ENCODE results near the gene PARD3B.

Gene PARD3B

DNA sequence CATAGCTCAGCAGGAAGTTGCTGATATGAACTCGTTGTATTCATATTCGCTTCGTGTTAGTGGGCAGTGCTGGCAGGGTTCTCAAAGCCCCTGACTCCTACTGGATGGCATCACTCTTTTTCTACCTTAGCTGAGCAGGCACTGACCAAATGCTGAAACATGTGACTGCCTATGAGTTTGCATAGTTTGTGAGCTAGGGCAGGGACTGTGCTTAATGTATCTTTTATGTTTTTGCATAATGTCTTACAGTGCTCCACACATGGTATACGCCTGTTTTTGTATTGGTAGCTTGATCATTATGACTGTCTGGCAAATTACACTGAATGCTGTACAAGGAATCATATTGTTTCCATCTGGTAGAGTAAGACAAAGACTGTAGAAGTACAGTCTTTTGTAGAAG lies 305.3 kb downstream of the PARD3B start:
- DNase-seq: no peak

DNA sequence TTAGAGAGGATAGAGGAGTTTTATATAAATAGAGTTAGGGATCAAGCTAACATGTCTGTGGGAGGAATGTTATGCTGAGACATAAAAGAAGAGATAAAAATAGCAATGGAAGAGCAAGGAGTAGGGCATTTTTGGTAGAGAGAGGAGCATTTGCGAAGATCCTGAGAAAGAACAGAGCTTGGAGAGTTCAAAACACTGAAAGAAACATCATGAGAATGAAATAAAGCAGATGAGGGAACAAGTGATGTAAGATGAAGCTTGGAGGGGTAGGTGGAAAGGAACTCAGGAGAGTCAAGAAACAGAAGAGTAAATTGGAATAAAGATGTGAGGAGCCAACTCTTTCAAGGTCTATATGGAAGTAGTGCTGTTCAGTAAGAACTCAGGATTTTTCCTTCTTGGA lies 308.6 kb downstream of the PARD3B start:
- no peak for DNase-seq

GRCh38 chr2:204860274-204860673 lies 315.0 kb downstream of the PARD3B start:
- no peak for DNase-seq

DNA sequence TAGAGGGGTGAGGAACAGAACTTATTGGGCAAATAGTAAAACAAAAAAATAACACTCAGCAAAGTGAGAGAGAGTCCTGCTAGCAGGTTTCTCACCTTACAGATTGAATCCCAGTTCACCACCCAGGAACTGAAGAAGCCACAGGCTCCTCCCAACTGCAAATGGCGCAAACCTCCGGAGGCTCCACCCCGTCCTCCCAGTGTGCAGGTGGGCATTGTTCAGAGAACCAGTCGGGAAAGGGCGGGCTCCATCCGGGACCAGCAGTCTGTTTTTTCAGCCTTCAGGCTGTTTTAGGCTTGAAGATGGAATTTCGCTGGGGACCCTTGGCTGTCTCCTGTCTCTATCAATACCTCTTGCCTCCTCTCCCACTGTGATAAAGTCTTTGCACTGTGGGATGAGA lies 317.5 kb downstream of the PARD3B start:
- DNase-seq: no peak

- no peak for DNase-seq
These were observed 318.1 kb downstream of the PARD3B start for GRCh38 chr2:204863336-204863735.

GRCh38 chr2:204869132-204869823 lies 324.0 kb downstream of the PARD3B start:
- DNase-seq: no peak

GRCh38 chr2:204870053-204870452 lies 324.8 kb downstream of the PARD3B start:
- DNase-seq: no peak

DNA sequence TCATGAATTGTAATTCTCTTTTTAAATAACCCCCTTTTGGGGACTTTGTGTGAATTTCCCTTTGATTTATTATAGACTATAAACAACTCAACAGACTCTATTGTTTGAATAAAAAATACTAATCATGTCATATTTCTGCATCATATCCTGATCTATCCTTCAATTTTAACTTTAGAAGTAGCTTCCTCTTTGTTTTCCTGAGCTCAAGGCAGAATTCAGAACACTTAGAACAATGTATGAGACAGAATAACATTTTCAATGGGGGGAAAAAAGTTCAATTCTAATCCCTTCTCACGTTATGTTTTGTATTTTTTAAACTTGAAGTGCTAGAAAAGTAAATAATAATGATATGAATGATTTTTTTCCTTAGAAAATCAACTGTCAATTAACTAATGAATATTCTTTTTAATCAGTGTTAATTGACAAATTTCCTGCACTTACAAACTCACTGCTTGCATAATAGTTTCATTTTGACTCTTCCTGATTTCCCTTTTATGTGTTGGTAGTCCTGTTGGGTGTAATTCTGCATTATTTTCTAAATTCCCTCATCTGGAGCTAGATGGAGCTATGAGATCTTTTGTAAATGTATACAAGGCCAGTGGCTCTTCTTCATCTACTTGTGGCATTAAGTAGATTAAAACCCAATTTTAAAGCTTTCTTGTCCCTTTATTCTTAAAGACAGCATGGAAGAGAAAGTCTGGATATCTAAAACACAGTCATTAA lies 326.1 kb downstream of the PARD3B start:
- no peak for DNase-seq

DNA sequence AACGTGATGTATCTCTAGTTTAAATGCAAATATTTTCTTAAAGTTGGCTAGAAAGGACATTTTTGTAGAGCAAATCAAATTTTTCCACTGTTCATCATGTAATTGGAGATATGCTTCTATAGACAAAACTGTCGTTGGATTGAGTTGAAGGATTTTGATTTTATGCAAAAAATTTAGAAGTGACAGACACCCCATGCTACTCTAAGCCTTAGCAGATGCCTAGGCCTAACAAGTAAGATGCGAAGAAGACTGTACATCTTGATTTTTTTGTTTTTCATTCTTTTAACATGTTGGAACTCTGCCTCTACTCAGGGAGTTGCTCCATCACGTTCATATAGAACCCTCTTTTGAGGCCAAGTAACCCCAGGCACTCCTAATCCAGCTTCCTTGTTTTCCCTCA lies 331.0 kb downstream of the PARD3B start:
- DNase-seq: no peak

- no peak for DNase-seq
These were observed 332.4 kb downstream of the PARD3B start for GRCh38 chr2:204877691-204878090.

GRCh38 chr2:204880928-204881327 lies 335.7 kb downstream of the PARD3B start:
- DNase-seq: no peak

DNA sequence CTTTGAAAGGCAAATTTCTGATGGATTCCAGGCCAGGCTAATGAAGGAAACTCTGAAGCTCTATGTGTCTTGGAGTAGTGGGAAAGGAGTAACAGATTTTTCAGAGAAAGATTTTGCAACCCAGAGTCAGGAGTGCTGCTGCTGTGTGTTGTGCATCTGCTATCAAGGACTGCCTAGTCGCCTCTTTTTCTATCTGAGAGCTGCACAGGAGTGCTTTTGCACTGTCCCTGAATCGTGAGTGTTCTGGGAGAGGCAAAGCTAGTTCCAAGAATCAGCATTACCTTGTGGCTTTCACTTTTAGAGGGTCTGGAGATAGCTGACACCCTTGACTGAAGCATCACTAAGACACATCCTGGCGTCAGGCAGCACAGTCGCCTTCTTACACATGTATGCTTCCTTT lies 336.4 kb downstream of the PARD3B start:
- DNase-seq: no peak

GRCh38 chr2:204885747-204886146 lies 340.5 kb downstream of the PARD3B start:
- no peak for DNase-seq

- DNase-seq: no peak
These were observed 341.4 kb downstream of the PARD3B start for GRCh38 chr2:204886713-204887112.

- DNase-seq: no peak
These were observed 342.9 kb downstream of the PARD3B start for GRCh38 chr2:204888222-204888621.

DNA sequence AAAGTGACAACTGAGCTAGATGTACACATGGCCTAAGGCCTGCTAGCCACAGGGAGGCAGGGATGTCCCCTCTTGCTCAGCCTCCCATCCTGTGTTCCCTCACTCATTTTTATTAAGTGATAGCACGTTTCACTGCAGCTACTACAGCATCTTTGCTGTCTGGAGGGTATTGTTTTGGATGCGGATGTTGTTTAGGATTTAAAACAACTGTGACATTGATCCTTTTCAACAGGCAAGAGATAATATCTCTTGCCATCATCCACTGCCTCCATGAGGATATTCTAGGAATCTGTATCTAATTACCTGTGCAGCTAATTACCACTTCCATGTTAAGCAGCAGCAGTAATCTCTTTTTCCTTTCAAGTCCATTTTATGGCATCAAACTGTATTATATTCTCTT lies 345.4 kb downstream of the PARD3B start:
- DNase-seq: no peak

DNA sequence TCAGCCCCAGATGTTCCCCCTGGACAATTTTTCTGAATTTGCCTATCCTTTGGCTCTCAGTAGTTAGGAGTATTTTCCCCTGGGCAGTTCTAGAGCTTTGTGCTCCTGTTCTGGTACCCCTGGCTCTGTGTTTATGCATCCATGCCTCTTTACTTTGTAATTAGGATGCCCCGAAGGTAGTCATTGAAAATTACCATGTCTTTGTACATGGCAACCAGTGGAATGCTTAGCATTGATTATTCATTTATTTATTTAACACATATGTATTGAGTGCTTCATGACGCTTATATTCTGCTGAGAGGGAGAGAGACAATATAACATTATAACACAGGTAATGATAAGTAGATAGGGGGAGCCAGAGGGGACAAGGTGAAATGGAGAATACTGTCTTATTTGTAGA lies 346.5 kb downstream of the PARD3B start:
- no peak for DNase-seq

DNA sequence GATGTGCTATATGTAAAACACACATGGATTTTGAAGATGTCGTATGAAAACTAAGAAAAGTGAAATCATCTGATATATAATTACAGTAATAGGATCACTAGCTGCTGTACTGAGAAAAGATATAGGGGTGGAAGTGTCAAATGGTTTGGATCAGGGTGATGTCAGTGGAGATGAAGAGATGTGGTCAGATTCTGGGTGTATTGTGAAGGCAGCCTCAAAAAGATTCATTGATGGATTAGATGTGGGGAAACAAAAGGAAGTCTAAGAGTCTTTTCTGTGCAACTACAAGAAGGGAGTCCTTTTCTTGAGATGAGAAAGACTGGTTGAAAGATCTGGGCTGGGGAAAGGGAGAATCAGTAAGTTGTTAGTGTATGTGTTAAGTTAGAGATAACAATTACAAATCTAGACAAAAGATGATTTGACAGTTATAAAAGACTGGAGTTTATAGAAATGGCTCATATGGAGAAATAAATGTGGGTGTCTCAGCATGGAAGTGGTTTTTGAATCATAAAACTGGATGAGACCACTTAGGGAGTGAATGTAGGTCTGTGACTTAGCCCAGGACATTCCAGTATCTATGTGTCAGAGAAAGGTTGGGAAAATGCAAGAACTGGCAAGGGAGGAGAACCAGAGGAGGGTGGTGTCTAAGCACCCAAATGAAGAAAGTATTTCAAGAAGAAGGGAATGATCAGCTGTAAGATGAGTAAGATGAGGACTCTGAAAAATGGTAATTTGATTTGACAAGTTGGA lies 347.4 kb downstream of the PARD3B start:
- DNase-seq: no peak

DNA sequence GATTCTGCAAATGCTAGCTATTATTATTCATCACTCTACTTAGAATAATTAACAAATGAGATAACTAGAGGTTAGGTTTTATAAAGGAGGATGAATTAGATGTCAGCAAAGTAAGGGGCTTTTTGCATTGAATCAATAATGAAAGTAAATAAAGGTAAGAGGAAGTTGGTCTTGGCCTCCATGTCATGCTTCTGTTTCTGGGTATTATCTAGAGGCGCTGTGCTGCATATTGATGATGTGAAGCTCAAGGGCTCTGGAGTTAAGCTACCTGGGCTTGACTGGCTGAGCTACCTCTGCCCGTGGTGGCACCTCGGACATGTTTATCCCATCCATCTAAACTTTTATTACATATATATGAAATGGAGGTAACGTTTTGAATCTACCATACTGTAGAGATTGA lies 350.9 kb downstream of the PARD3B start:
- no peak for DNase-seq

- DNase-seq: no peak
These were observed 352.3 kb downstream of the PARD3B start for GRCh38 chr2:204897561-204897960.

DNA sequence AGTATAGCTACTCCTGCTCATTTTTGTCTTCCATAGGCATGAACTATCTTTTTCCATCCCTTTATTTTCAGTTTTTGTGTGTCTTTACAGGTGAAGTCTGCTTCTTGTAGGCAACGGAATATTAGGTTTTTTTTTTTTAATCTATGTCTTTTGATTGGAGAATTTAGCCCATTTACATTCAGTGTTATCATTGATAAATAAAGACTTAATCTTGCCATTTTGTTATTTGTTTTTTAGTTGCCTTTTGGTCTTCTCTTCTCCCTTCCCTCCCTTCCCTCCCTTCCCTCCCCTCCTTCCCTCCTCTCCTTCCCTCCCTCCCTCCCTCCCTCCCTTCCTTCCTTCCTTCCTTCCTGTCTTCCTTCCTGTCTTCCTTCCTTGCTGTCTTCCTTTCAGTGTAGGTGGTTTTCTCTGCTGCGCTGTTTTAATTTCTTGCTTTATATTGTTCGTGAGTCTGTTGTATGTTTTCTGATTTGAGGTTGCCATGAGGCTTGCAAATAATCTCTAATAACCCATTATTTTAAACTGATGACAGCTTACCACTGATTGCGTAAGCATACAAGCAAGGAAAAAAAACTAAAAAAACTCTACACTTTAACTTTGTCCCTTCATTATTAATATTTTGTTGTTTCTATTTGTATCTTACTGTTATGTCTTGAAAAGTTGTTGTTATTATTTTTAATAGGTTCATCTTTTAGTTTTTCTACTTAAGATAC lies 353.8 kb downstream of the PARD3B start:
- no peak for DNase-seq

GRCh38 chr2:204899983-204900382 lies 354.7 kb downstream of the PARD3B start:
- DNase-seq: no peak

DNA sequence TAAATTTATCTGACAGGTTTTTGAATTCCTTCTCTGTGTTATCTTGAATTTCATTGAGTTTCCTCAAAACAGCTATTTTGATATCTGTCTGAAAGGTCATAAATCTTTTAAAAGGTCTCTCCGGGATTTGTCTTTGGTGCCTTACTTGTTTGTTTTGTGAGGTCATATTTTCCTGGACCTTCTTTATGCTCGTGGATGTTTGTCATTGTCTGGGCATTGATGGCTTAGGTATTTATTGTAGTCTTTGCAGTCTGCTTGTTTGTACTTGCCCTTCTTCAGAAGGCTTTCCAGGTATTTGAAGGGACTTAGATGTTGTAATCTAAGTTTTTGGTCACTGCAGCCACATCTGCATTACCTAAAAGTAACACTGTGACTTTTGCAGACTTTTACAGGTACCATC lies 355.2 kb downstream of the PARD3B start:
- no peak for DNase-seq

Measured in activated CD8-positive, alpha-beta memory T cell treated with anti-CD3 and anti-CD28 coated beads for 24 hours (primary cell).